H1 (cell line): ENCODE measurements around the gene AMPH. TPM values are rescaled to one million over a fixed set of nuclear protein-coding genes. Genes with fewer than 3 reads are reported as not detected.
"Not testable (repeated sequence)": the region's sequence is repeated elsewhere in the genome, so short reads cannot be mapped to it uniquely, and the experiment has no call there.

ENCODE experiments used
- CTCF ChIA-PET: fragments of 300-600 bp; sonication (Branson Sonifier 250); formaldehyde crosslinking; loops from one replicate; lab custom pipeline; 2021; ENCODE audit not compliant: partially characterized antibody; lab: Charles Lee
- POLR2A ChIA-PET: fragments of 300-600 bp; sonication (Branson Sonifier 250); formaldehyde crosslinking; loops from one replicate; lab custom pipeline; 2021; ENCODE audit warnings: inconsistent platforms; ENCODE audit not compliant: partially characterized antibody; lab: Charles Lee
- DNase-seq, 2 experiments: peaks; one replicate each; pipeline versions ENCODE4 v3.0.0 to v3.0.0-alpha.2; 2010 to 2022; ENCODE audit warnings: low spot score in 2 of 2, low read depth in 1 of 2, mixed read lengths in 1 of 2
- FAIRE-seq: peaks from 2 replicates; lab custom pipeline; 2011; peaks lifted over from hg19 to GRCh38; lab: Jason Lieb, UNC
- H2AFZ ChIP-seq: 2 replicates; pipeline ENCODE4 v1.8.1; 2012; ENCODE audit warnings: low read length, inconsistent platforms
- H2AK5ac ChIP-seq: 2 replicates; pipeline ENCODE4 v1.6.1; 2013; ENCODE audit warnings: low read depth, low read length
- H2BK120ac ChIP-seq: replicated peaks from 2 replicates; pipeline ENCODE3; 2013; ENCODE audit warnings: low read depth, low read length, inconsistent platforms
- H2BK12ac ChIP-seq: 2 replicates; pipeline ENCODE4 v1.6.1; 2013; ENCODE audit warnings: low read depth, low read length
- H2BK15ac ChIP-seq: 2 replicates; pipeline ENCODE4 v1.6.1; 2013; ENCODE audit warnings: low read length
- H2BK20ac ChIP-seq: 2 replicates; pipeline ENCODE4 v1.6.1; 2013; ENCODE audit warnings: low read length
- H2BK5ac ChIP-seq: 2 replicates; pipeline ENCODE4 v1.6.1; 2013; ENCODE audit warnings: low read depth, low read length
- H3K14ac ChIP-seq: 2 replicates; pipeline ENCODE4 v1.6.1; 2013; ENCODE audit warnings: inconsistent platforms; ENCODE audit not compliant: insufficient read length
- H3K18ac ChIP-seq: 2 replicates; pipeline ENCODE4 v1.6.1; 2013; ENCODE audit warnings: low read length; ENCODE audit errors: extremely low read depth
- H3K23ac ChIP-seq: 2 replicates; pipeline ENCODE4 v1.6.1; 2013; ENCODE audit warnings: inconsistent platforms; ENCODE audit not compliant: insufficient read length
- H3K23me2 ChIP-seq: 2 replicates; pipeline ENCODE4 v1.6.1; 2013; ENCODE audit warnings: low read depth, low read length
- H3K27ac ChIP-seq: 2 replicates; pipeline ENCODE4 v1.6.1; 2011; ENCODE audit warnings: low read depth, low read length, inconsistent platforms
- H3K27me3 ChIP-seq, 4 experiments: replicated peaks in 1 of 4; 1 replicate in 1 of 4; 2 replicates in 3 of 4; pipeline versions ENCODE4 v1.6.1 to v1.8.1; 2011 to 2013; ENCODE audit warnings: low read length in 3 of 4, mild to moderate bottlenecking in 3 of 4, inconsistent platforms in 2 of 4, mixed read lengths in 2 of 4, moderate library complexity in 1 of 4; ENCODE audit not compliant: control insufficient read depth in 3 of 4, insufficient read depth in 3 of 4; ENCODE audit errors: extremely low read depth in 1 of 4
- H3K36me3 ChIP-seq, 4 experiments: 2 replicates each; pipeline versions ENCODE4 v1.6.1 to v1.8.1; 2011 to 2013; ENCODE audit warnings: mild to moderate bottlenecking in 4 of 4, low read length in 3 of 4, moderate library complexity in 2 of 4, control low read depth in 1 of 4, inconsistent platforms in 1 of 4; ENCODE audit not compliant: insufficient read depth in 4 of 4, control insufficient read depth in 2 of 4
- H3K4ac ChIP-seq: replicated peaks from 2 replicates; pipeline ENCODE3; 2013; ENCODE audit warnings: low read length, low read depth, mixed read lengths, inconsistent platforms; ENCODE audit not compliant: insufficient read length
- H3K4me1 ChIP-seq, 4 experiments: replicated peaks in 1 of 4; 1 replicate in 1 of 4; 2 replicates in 3 of 4; pipeline versions ENCODE4 v1.6.1 to v1.8.1; 2011 to 2013; ENCODE audit warnings: low read length in 3 of 4, inconsistent platforms in 2 of 4, mixed read lengths in 1 of 4; ENCODE audit not compliant: insufficient read depth in 4 of 4, control insufficient read depth in 3 of 4
- H3K4me2 ChIP-seq, 2 experiments: 2 replicates each; pipeline versions ENCODE4 v1.6.1 to v1.8.1; 2011 to 2013; ENCODE audit warnings: low read depth in 2 of 2, low read length in 2 of 2, control low read depth in 1 of 2, inconsistent platforms in 1 of 2, mild to moderate bottlenecking in 1 of 2; ENCODE audit not compliant: insufficient read depth in 1 of 2
- H3K4me3 ChIP-seq, 4 experiments: fragments of 200-600, 300-600 bp in 1 of 4; sonication (generic), shearing (Covaris generic), sonication (Bioruptor Twin) in 1 of 4; 2 replicates each; pipeline versions ENCODE4 v1.5.1 to v1.8.1; 2011 to 2016; ENCODE audit warnings: low read length in 4 of 4, low read depth in 3 of 4, control low read depth in 2 of 4, inconsistent platforms in 2 of 4, mild to moderate bottlenecking in 2 of 4, mixed read lengths in 1 of 4, moderate library complexity in 1 of 4; ENCODE audit not compliant: insufficient read depth in 2 of 4; ENCODE audit errors: extremely low read depth in 1 of 4
- H3K56ac ChIP-seq: replicated peaks from 2 replicates; pipeline ENCODE3; 2013; ENCODE audit warnings: low read depth, mild to moderate bottlenecking, mixed read lengths, low read length, inconsistent platforms; ENCODE audit not compliant: insufficient read length
- H3K79me1 ChIP-seq: 2 replicates; pipeline ENCODE4 v1.6.1; 2013; ENCODE audit warnings: low read depth, low read length, control low read depth
- H3K79me2 ChIP-seq, 2 experiments: 2 replicates each; pipeline versions ENCODE4 v1.6.1 to v1.8.1; 2012 to 2013; ENCODE audit warnings: low read length in 2 of 2, mild to moderate bottlenecking in 2 of 2, inconsistent platforms in 1 of 2; ENCODE audit not compliant: insufficient read depth in 2 of 2, control insufficient read depth in 1 of 2
- H3K9ac ChIP-seq, 4 experiments: replicated peaks in 1 of 4; 1 replicate in 1 of 4; 2 replicates in 3 of 4; pipeline versions ENCODE4 v1.6.1 to v1.8.1; 2011 to 2013; ENCODE audit warnings: low read depth in 3 of 4, low read length in 3 of 4, control low read depth in 2 of 4, mild to moderate bottlenecking in 2 of 4, moderate library complexity in 2 of 4, inconsistent platforms in 1 of 4; ENCODE audit errors: extremely low read depth in 1 of 4
- H3K9me3 ChIP-seq, 2 experiments: 2 replicates each; pipeline versions ENCODE4 v1.6.1 to v1.8.1; 2012 to 2013; ENCODE audit warnings: mild to moderate bottlenecking in 2 of 2, moderate library complexity in 2 of 2, control low read depth in 1 of 2, inconsistent platforms in 1 of 2, low read depth in 1 of 2, low read length in 1 of 2, mixed read lengths in 1 of 2; ENCODE audit not compliant: insufficient read depth in 2 of 2
- H4K20me1 ChIP-seq, 2 experiments: replicated peaks in 1 of 2; 2 replicates each; pipeline versions ENCODE3 to v1.8.1; 2011 to 2013; ENCODE audit warnings: inconsistent platforms in 2 of 2, low read length in 2 of 2, mild to moderate bottlenecking in 1 of 2; ENCODE audit not compliant: insufficient read depth in 2 of 2, control insufficient read depth in 1 of 2
- H4K5ac ChIP-seq: 2 replicates; pipeline ENCODE4 v1.6.1; 2013; ENCODE audit warnings: low read length, low read depth, mixed read lengths, inconsistent platforms; ENCODE audit not compliant: insufficient read length
- H4K8ac ChIP-seq: 2 replicates; pipeline ENCODE4 v1.8.0; 2013; ENCODE audit warnings: mild to moderate bottlenecking, moderate library complexity, low read length, inconsistent platforms; ENCODE audit not compliant: insufficient read depth; ENCODE audit errors: extremely low read depth
- H4K91ac ChIP-seq: replicated peaks from 2 replicates; pipeline ENCODE3; 2013; ENCODE audit warnings: low read length, mixed read lengths, inconsistent platforms; ENCODE audit not compliant: insufficient read length
- WGBS, 2 experiments: shearing (Covaris generic) in 1 of 2; methylation state at CpG; one replicate each; pipeline versions ENCODE4 v1.1.6 to v1.1.7; 2013 to 2015; ENCODE audit warnings: low lambda C conversion rate in 2 of 2, mixed read lengths in 2 of 2, inconsistent platforms in 1 of 2, low coverage in 1 of 2, missing lambda C conversion rate in 1 of 2; ENCODE audit not compliant: insufficient replicate concordance in 2 of 2, insufficient coverage in 1 of 2, insufficient read length in 1 of 2; ENCODE audit errors: extremely low coverage in 1 of 2, missing lambda C conversion rate in 1 of 2; 5-methylcytosine and 5-hydroxymethylcytosine counted together
- polyA plus RNA-seq, 7 experiments: library from polyadenylated mRNA; depleted of rRNA in 3 of 7; stranded (reverse) in 5 of 7; unstranded in 2 of 7; fragments of >200 nt in 5 of 7; fragments of 200-250 nt in 2 of 7; gene quantifications; 1 replicate in 5 of 7; 2 replicates in 1 of 7; 4 replicates in 1 of 7; pipeline versions ENCODE4 v1.2.1 to v1.2.3, GENCODE V29; 2011 to 2013; ENCODE audit warnings: missing spikeins in 2 of 7, mixed read lengths in 2 of 7
- total RNA-seq: library from RNA; stranded (reverse); fragmentation: NEBNext Ultra II Directional; extraction: Animal tissue kit (Norgen Biotek cat#: 25700); gene quantifications from 2 replicates; pipeline ENCODE4 v1.2.1, GENCODE V29; 2021

The AMPH gene
- total and polyA plus RNA-seq, 2 of the 8 experiments (the other 6 are each of a cell fraction or from before 2014, with no cell fraction given): 7.3 to 12.2 TPM

DNA sequence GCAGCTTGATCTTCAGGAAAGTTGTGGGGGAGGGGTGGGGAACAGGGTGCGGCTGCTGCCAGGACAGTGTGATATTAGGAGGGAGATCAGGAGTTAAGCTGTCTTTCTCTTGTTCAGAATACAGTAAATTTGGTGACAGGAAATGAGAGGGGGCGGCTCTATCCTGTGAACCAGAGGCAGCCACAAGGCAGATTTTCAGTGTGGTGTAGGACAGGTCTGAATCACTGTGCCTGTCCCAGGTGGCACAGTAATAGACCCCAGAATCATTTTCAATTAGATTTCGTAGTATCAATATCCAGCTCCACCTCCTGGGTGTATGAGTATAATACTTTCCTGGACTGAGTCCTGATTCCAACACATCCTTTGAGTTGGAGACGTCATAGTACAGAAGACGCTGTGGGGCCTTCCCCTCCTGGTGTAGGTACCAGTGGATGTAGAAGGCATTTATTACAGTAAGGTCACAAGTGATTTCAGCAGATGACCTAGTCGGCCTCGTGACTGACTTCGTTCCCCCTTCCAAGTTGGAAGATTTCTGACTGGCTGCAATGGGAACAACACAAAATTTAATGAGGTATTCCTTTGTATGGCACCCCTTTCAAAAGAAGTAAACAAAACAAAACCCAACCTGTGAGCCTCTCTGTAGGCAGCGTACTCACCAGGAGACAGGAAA is 281.9 kb downstream of the AMPH start:
- H3K4ac ChIP-seq, H3K27me3 ChIP-seq, H2BK15ac ChIP-seq, H3K4me1 ChIP-seq, H4K5ac ChIP-seq, H3K18ac ChIP-seq, H4K8ac ChIP-seq, H4K20me1 ChIP-seq, H3K14ac ChIP-seq, H3K4me3 ChIP-seq, DNase-seq, H3K4me2 ChIP-seq, H2BK5ac ChIP-seq, H3K23ac ChIP-seq, H3K9ac ChIP-seq, H3K23me2 ChIP-seq, H2AFZ ChIP-seq, H4K91ac ChIP-seq, H3K36me3 ChIP-seq, H3K27ac ChIP-seq, H3K79me2 ChIP-seq, H2AK5ac ChIP-seq, H2BK12ac ChIP-seq, H3K9me3 ChIP-seq, FAIRE-seq, H3K79me1 ChIP-seq, POLR2A ChIA-PET, H3K56ac ChIP-seq, H2BK120ac ChIP-seq, H2BK20ac ChIP-seq: not testable (repeated sequence)
- 83% methylated on average over 6 of the region's 9 CpGs; no CpG with 5 or more reads in 1 of the 2 experiments for WGBS, 2 experiments
- CTCF ChIA-PET: interaction anchor here (1.0 to 4.5 kb wide), 4 partner anchors 9 to 20 kb away, joined by 3 to 24 read pairs (median 9); no protein-coding TSS in a partner anchor
